ENCODE measurements around the gene SLC35C1.

DNA sequence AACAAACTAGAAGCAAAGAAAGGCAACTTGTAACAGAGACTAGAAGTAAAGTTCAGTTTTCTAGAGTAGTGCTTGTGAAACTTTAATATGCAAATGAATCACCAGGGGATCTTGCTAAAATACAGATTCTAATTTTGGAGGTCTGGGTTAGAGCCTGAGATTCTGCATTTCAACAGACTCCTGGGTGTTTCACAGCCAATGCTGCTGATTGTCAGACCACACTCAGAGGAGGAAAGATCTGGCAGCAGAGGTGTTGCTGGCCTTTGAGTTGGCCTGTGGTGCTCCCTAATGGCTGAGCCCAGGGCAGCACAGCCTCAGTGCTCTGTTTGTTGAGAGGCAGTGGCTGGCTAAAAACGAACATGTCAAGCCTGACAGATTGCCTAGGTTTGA is 47.8 kb downstream of the SLC35C1 start:
- TF ChIP-seq, protein P1, sequence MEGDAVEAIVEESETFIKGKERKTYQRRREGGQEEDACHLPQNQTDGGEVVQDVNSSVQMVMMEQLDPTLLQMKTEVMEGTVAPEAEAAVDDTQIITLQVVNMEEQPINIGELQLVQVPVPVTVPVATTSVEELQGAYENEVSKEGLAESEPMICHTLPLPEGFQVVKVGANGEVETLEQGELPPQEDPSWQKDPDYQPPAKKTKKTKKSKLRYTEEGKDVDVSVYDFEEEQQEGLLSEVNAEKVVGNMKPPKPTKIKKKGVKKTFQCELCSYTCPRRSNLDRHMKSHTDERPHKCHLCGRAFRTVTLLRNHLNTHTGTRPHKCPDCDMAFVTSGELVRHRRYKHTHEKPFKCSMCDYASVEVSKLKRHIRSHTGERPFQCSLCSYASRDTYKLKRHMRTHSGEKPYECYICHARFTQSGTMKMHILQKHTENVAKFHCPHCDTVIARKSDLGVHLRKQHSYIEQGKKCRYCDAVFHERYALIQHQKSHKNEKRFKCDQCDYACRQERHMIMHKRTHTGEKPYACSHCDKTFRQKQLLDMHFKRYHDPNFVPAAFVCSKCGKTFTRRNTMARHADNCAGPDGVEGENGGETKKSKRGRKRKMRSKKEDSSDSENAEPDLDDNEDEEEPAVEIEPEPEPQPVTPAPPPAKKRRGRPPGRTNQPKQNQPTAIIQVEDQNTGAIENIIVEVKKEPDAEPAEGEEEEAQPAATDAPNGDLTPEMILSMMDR (IDR thresholded peaks at IDR 0.05; ENCODE audit: low read depth, low read length, poor library complexity, severe bottlenecking), result no peak
- no peak for TF ChIP-seq EZH2phosphoT487 (IDR thresholded peaks at IDR 0.05; ENCODE audit: borderline replicate concordance, low read length)

Measured in DOHH2 (cell line).